ENCODE data around the gene PAPSS2.

PAPSS2 gene

GRCh38 chr10:87782721-87783120 is 123.0 kb downstream of the PAPSS2 start:
- no peak overlapping the region for H3K27ac ChIP-seq (replicated peaks)
- TF ChIP-seq GABPA (IDR thresholded peaks at IDR 0.05; ENCODE audit: low read depth): no peak
- TF ChIP-seq, protein P1, sequence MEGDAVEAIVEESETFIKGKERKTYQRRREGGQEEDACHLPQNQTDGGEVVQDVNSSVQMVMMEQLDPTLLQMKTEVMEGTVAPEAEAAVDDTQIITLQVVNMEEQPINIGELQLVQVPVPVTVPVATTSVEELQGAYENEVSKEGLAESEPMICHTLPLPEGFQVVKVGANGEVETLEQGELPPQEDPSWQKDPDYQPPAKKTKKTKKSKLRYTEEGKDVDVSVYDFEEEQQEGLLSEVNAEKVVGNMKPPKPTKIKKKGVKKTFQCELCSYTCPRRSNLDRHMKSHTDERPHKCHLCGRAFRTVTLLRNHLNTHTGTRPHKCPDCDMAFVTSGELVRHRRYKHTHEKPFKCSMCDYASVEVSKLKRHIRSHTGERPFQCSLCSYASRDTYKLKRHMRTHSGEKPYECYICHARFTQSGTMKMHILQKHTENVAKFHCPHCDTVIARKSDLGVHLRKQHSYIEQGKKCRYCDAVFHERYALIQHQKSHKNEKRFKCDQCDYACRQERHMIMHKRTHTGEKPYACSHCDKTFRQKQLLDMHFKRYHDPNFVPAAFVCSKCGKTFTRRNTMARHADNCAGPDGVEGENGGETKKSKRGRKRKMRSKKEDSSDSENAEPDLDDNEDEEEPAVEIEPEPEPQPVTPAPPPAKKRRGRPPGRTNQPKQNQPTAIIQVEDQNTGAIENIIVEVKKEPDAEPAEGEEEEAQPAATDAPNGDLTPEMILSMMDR (IDR thresholded peaks at IDR 0.05; ENCODE audit: insufficient read depth, low read length): no peak
- TF ChIP-seq SPI1 (IDR thresholded peaks at IDR 0.05; ENCODE audit: borderline replicate concordance, low read depth): no peak
- no peak for TF ChIP-seq POLR2AphosphoS5 (IDR thresholded peaks at IDR 0.05; ENCODE audit: low read depth)
- TF ChIP-seq, protein P2, sequence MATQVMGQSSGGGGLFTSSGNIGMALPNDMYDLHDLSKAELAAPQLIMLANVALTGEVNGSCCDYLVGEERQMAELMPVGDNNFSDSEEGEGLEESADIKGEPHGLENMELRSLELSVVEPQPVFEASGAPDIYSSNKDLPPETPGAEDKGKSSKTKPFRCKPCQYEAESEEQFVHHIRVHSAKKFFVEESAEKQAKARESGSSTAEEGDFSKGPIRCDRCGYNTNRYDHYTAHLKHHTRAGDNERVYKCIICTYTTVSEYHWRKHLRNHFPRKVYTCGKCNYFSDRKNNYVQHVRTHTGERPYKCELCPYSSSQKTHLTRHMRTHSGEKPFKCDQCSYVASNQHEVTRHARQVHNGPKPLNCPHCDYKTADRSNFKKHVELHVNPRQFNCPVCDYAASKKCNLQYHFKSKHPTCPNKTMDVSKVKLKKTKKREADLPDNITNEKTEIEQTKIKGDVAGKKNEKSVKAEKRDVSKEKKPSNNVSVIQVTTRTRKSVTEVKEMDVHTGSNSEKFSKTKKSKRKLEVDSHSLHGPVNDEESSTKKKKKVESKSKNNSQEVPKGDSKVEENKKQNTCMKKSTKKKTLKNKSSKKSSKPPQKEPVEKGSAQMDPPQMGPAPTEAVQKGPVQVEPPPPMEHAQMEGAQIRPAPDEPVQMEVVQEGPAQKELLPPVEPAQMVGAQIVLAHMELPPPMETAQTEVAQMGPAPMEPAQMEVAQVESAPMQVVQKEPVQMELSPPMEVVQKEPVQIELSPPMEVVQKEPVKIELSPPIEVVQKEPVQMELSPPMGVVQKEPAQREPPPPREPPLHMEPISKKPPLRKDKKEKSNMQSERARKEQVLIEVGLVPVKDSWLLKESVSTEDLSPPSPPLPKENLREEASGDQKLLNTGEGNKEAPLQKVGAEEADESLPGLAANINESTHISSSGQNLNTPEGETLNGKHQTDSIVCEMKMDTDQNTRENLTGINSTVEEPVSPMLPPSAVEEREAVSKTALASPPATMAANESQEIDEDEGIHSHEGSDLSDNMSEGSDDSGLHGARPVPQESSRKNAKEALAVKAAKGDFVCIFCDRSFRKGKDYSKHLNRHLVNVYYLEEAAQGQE (IDR thresholded peaks at IDR 0.05; ENCODE audit: insufficient replicate concordance, low read depth): no peak
- no peak overlapping the region for H3K4me3 ChIP-seq (replicated peaks; ENCODE audit: insufficient read depth, low read length)
- no peak for DNase-seq (ENCODE audit: low read depth in 1 of 2, low spot score in 1 of 2)
- no peaks in the 10 kb centered on the region for H3K27me3 ChIP-seq (ENCODE audit: insufficient read depth, poor library complexity, severe bottlenecking)

DNA sequence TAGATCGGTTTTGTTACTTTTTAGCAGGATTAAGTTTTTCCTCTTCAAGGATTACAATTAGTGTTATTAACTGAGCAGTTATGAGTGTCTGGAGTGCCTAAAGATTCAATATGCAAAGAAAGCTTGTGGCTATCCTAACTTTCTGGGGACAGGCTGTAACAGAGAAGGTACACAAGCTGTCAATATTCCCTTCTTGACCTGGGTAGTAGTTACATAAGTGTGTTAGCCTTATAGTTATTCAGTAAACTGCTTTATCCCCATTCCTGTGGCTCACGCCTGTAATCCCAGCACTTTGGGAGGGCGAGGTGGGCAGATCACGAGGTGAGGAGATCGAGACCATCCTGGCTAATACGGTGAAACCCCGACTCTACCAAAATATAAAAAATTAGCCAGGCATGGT is 126.7 kb downstream of the PAPSS2 start:
- Histone ChIP-seq H3K27ac (replicated peaks) (no peak overlapping the region), H3K27me3 (ENCODE audit: insufficient read depth, poor library complexity, severe bottlenecking) (no peaks in the 10 kb centered on the region), H3K4me3 (replicated peaks; ENCODE audit: insufficient read depth, low read length) (no peak overlapping the region)
- TF ChIP-seq POLR2AphosphoS5 (IDR thresholded peaks at IDR 0.05; ENCODE audit: low read depth) (no peak), SPI1 (IDR thresholded peaks at IDR 0.05; ENCODE audit: borderline replicate concordance, low read depth) (no peak), GABPA (IDR thresholded peaks at IDR 0.05; ENCODE audit: low read depth) (no peak)
- TF ChIP-seq, protein P1 (IDR thresholded peaks at IDR 0.05; ENCODE audit: insufficient read depth, low read length): no peak
- TF ChIP-seq, protein P2 (IDR thresholded peaks at IDR 0.05; ENCODE audit: insufficient replicate concordance, low read depth): no peak
- DNase-seq (ENCODE audit: low read depth in 1 of 2, low spot score in 1 of 2): no peak

DNA sequence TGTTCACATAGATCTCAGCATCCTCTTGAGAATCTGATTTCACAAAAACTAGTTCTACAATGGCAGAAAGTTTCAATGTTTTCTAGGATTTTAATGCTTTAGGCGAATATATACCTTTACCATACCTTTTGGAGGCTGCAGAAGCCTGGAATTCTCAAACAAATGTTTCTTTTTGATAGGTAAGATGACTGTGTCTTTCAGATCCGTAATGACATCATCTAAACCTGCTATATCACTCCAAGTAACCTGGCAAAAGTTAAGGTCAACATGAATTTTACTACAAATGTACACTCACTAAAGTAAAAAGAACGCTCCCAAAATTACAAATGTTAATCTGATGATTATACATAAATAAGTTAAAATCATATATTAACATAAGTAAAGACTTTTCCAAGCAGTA is 130.5 kb downstream of the PAPSS2 start:
- no peak for DNase-seq (ENCODE audit: low read depth in 1 of 2, low spot score in 1 of 2)
- Histone ChIP-seq H3K4me3 (replicated peaks; ENCODE audit: insufficient read depth, low read length) (no peak overlapping the region), H3K27me3 (ENCODE audit: insufficient read depth, poor library complexity, severe bottlenecking) (no peaks in the 10 kb centered on the region), H3K27ac (replicated peaks) (no peak overlapping the region)
- TF ChIP-seq, protein P2 (IDR thresholded peaks at IDR 0.05; ENCODE audit: insufficient replicate concordance, low read depth): no peak
- TF ChIP-seq POLR2AphosphoS5 (IDR thresholded peaks at IDR 0.05; ENCODE audit: low read depth) (no peak), SPI1 (IDR thresholded peaks at IDR 0.05; ENCODE audit: borderline replicate concordance, low read depth) (no peak)

Measured in HL-60 (cell line).